ENCODE results near the gene FOXN3.

Gene FOXN3

GRCh38 chr14:89409961-89410360 is 7.1 kb downstream of the FOXN3 start:
- H3K36me3 ChIP-seq (ENCODE audit: control insufficient read depth, insufficient read depth, low read length), result peaks cover 13% of the 10 kb centered on the region
- WGBS, 2 experiments, result 82 to 87% methylated on average over 10 of the region's 10 CpGs

GRCh38 chr14:89408907-89409700 is 7.9 kb downstream of the FOXN3 start:
- Histone ChIP-seq H3K36me3 (ENCODE audit: control insufficient read depth, insufficient read depth, low read length) (peaks cover 13% of the 10 kb centered on the region), H3K4me1 (ENCODE audit: control insufficient read depth, insufficient read depth, low read length) (peaks cover 4% of the 10 kb centered on the region), H3K9me3 (ENCODE audit: control insufficient read depth, low read length) (no peaks in the 10 kb centered on the region), H3K27me3 (ENCODE audit: control insufficient read depth, insufficient read depth, low read length, poor library complexity, severe bottlenecking) (no peaks in the 10 kb centered on the region), H3K4me3 (ENCODE audit: insufficient read depth, low read depth, low read length) (no peak overlapping the region), H3K27ac (ENCODE audit: insufficient read depth, low read depth, low read length, poor library complexity, severe bottlenecking) (no peak overlapping the region)
- WGBS, 2 experiments, result 81 to 82% methylated on average over 14 of the region's 14 CpGs

More at GRCh38 chr14:89409961-89410360, 7.1 kb downstream of the FOXN3 start:
- no peak overlapping the region for H3K4me3 ChIP-seq (ENCODE audit: insufficient read depth, low read depth, low read length)
- H3K27ac ChIP-seq (ENCODE audit: insufficient read depth, low read depth, low read length, poor library complexity, severe bottlenecking), result no peak overlapping the region
- H3K4me1 ChIP-seq (ENCODE audit: control insufficient read depth, insufficient read depth, low read length), result peaks cover 4% of the 10 kb centered on the region
- H3K27me3 ChIP-seq (ENCODE audit: control insufficient read depth, insufficient read depth, low read length, poor library complexity, severe bottlenecking), result no peaks in the 10 kb centered on the region
- H3K9me3 ChIP-seq (ENCODE audit: control insufficient read depth, low read length), result no peaks in the 10 kb centered on the region

DNA sequence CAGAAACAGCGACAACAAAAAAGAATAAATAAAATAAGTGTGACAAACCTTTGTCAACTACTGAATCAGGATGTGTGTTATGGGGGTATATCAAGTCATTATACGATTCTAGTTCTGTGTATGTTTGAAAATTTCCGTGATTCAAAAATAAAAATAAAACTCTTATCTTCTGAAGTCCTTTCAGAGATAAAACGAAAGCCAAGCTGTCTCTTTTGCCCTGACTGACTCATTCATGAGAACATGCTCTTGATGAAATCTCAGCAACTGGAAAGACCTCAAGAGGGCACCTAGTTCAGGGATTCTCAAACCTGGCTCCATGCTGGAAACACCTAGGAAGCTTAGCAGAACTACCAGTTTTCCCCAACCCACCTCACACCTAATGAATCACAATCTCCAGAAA is 9.2 kb downstream of the FOXN3 start:
- peaks cover 4% of the 10 kb centered on the region for H3K4me1 ChIP-seq (ENCODE audit: control insufficient read depth, insufficient read depth, low read length)
- no peaks in the 10 kb centered on the region for H3K27me3 ChIP-seq (ENCODE audit: control insufficient read depth, insufficient read depth, low read length, poor library complexity, severe bottlenecking)
- 59 to 88% methylated on average over 2 to 3 of the region's 4 CpGs for WGBS, 2 experiments
- no peak overlapping the region for H3K4me3 ChIP-seq (ENCODE audit: insufficient read depth, low read depth, low read length)
- no peaks in the 10 kb centered on the region for H3K9me3 ChIP-seq (ENCODE audit: control insufficient read depth, low read length)
- H3K27ac ChIP-seq (ENCODE audit: insufficient read depth, low read depth, low read length, poor library complexity, severe bottlenecking), result no peak overlapping the region
- H3K36me3 ChIP-seq (ENCODE audit: control insufficient read depth, insufficient read depth, low read length), result peaks cover 13% of the 10 kb centered on the region

DNA sequence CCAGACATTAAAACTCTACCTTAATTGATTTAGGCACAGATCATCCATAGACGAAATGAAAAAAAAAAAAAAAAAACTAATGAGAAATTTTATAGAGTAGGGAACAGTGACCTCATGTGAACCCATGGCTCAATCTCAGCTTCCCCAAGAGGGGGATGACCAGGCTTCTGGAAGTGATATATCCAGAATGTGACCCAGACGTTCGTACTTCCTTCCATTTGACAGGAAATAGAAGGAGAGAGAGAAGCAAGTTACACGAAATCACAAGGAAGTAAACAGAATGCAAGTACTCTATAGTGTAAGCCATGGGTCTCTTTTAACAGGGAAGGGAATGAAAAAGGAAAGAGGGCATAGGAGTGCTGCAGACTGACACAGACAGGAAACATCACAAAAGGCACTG is 10.1 kb downstream of the FOXN3 start:
- Histone ChIP-seq H3K27me3 (ENCODE audit: control insufficient read depth, insufficient read depth, low read length, poor library complexity, severe bottlenecking) (no peaks in the 10 kb centered on the region), H3K9me3 (ENCODE audit: control insufficient read depth, low read length) (no peaks in the 10 kb centered on the region), H3K36me3 (ENCODE audit: control insufficient read depth, insufficient read depth, low read length) (peaks cover 9% of the 10 kb centered on the region), H3K4me1 (ENCODE audit: control insufficient read depth, insufficient read depth, low read length) (peaks cover 5% of the 10 kb centered on the region), H3K27ac (ENCODE audit: insufficient read depth, low read depth, low read length, poor library complexity, severe bottlenecking) (no peak overlapping the region), H3K4me3 (ENCODE audit: insufficient read depth, low read depth, low read length) (no peak overlapping the region)
- WGBS, 2 experiments, result 67 to 81% methylated on average over 3 to 4 of the region's 4 CpGs

DNA sequence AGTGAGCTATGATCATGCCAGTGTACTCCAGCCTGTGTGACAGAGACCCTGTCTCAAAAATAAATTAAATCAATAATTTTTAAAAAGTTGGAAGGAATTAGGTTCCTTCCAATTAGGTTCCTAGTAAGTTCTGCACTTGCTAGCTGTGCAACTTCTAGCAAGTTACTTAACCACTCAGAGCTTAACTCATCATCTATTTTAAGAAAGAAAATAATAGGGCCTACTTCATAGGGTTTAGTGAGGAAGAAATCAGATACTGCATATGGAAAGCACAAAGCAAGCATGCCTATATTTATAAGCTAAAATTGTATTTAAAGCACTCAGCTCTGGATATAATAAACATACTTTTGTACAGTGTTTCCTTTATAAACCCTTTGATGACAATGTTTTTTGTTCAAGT is 10.7 kb downstream of the FOXN3 start:
- Histone ChIP-seq H3K4me1 (ENCODE audit: control insufficient read depth, insufficient read depth, low read length) (peaks cover 6% of the 10 kb centered on the region), H3K4me3 (ENCODE audit: insufficient read depth, low read depth, low read length) (no peak overlapping the region), H3K9me3 (ENCODE audit: control insufficient read depth, low read length) (no peaks in the 10 kb centered on the region), H3K36me3 (ENCODE audit: control insufficient read depth, insufficient read depth, low read length) (peaks cover 5% of the 10 kb centered on the region), H3K27ac (ENCODE audit: insufficient read depth, low read depth, low read length, poor library complexity, severe bottlenecking) (no peak overlapping the region), H3K27me3 (ENCODE audit: control insufficient read depth, insufficient read depth, low read length, poor library complexity, severe bottlenecking) (no peaks in the 10 kb centered on the region)

DNA sequence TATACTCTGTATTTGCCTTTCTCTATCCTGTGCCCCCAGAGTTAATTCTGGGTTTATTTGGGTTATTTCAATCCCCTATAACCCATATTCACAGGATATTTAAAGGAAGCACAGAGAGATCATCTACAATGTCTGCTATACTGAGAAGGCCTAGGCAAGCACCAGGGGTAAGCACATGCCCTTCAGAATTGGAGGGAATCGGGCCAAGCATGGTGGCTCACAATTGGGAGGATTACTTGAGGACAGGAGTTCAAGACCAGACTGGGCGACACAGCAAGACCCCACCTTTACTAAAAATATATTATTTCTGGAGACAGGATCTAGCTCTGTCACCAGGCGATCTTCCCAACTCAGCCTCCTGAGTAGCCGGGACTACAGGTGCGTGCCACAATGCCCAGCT is 11.3 kb downstream of the FOXN3 start:
- Histone ChIP-seq H3K9me3 (ENCODE audit: control insufficient read depth, low read length) (no peaks in the 10 kb centered on the region), H3K27ac (ENCODE audit: insufficient read depth, low read depth, low read length, poor library complexity, severe bottlenecking) (no peak overlapping the region), H3K4me3 (ENCODE audit: insufficient read depth, low read depth, low read length) (no peak overlapping the region), H3K27me3 (ENCODE audit: control insufficient read depth, insufficient read depth, low read length, poor library complexity, severe bottlenecking) (no peaks in the 10 kb centered on the region), H3K4me1 (ENCODE audit: control insufficient read depth, insufficient read depth, low read length) (peaks cover 6% of the 10 kb centered on the region), H3K36me3 (ENCODE audit: control insufficient read depth, insufficient read depth, low read length) (no peaks in the 10 kb centered on the region)
- WGBS, 2 experiments, result 92 to 94% methylated on average over 5 of the region's 5 CpGs

- Histone ChIP-seq H3K9me3 (ENCODE audit: control insufficient read depth, low read length) (no peaks in the 10 kb centered on the region), H3K4me1 (ENCODE audit: control insufficient read depth, insufficient read depth, low read length) (peaks cover 12% of the 10 kb centered on the region), H3K4me3 (ENCODE audit: insufficient read depth, low read depth, low read length) (no peak overlapping the region), H3K27me3 (ENCODE audit: control insufficient read depth, insufficient read depth, low read length, poor library complexity, severe bottlenecking) (no peaks in the 10 kb centered on the region), H3K36me3 (ENCODE audit: control insufficient read depth, insufficient read depth, low read length) (no peaks in the 10 kb centered on the region), H3K27ac (ENCODE audit: insufficient read depth, low read depth, low read length, poor library complexity, severe bottlenecking) (no peak overlapping the region)
- 88 to 93% methylated on average over 3 of the region's 3 CpGs for WGBS, 2 experiments
These were observed 14.7 kb downstream of the FOXN3 start for GRCh38 chr14:89402363-89402762.

DNA sequence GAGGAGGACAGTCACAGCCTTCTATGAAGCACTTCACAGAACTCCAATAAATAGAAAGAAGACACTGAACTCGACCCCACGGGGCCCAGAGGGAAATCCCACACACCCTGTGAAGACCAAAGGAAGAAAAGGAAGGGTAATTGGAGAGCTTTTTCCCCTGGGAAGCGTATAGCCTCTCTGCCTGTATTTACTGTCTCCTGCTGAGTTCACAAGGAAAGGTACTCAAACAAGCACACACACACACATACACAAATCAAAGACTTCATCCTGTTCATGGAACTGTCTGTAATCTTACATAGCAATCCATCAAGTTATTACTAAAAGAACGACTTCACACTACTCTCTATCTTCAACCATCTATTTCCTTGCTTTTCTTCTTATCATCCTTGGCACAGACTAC is 15.3 kb downstream of the FOXN3 start:
- 40 to 52% methylated on average over 4 of the region's 4 CpGs for WGBS, 2 experiments
- peaks cover 12% of the 10 kb centered on the region for H3K4me1 ChIP-seq (ENCODE audit: control insufficient read depth, insufficient read depth, low read length)
- no peak overlapping the region for H3K27ac ChIP-seq (ENCODE audit: insufficient read depth, low read depth, low read length, poor library complexity, severe bottlenecking)
- H3K27me3 ChIP-seq (ENCODE audit: control insufficient read depth, insufficient read depth, low read length, poor library complexity, severe bottlenecking), result no peaks in the 10 kb centered on the region
- H3K36me3 ChIP-seq (ENCODE audit: control insufficient read depth, insufficient read depth, low read length), result no peaks in the 10 kb centered on the region
- no peak overlapping the region for H3K4me3 ChIP-seq (ENCODE audit: insufficient read depth, low read depth, low read length)
- no peaks in the 10 kb centered on the region for H3K9me3 ChIP-seq (ENCODE audit: control insufficient read depth, low read length)

- no peak overlapping the region for H3K27ac ChIP-seq (ENCODE audit: insufficient read depth, low read depth, low read length, poor library complexity, severe bottlenecking)
- no peaks in the 10 kb centered on the region for H3K36me3 ChIP-seq (ENCODE audit: control insufficient read depth, insufficient read depth, low read length)
- H3K4me1 ChIP-seq (ENCODE audit: control insufficient read depth, insufficient read depth, low read length), result peaks cover 12% of the 10 kb centered on the region
- H3K27me3 ChIP-seq (ENCODE audit: control insufficient read depth, insufficient read depth, low read length, poor library complexity, severe bottlenecking), result no peaks in the 10 kb centered on the region
- no peak overlapping the region for H3K4me3 ChIP-seq (ENCODE audit: insufficient read depth, low read depth, low read length)
- 89 to 93% methylated on average over 5 of the region's 5 CpGs for WGBS, 2 experiments
- no peaks in the 10 kb centered on the region for H3K9me3 ChIP-seq (ENCODE audit: control insufficient read depth, low read length)
These were observed 15.8 kb downstream of the FOXN3 start for GRCh38 chr14:89401241-89401640.

DNA sequence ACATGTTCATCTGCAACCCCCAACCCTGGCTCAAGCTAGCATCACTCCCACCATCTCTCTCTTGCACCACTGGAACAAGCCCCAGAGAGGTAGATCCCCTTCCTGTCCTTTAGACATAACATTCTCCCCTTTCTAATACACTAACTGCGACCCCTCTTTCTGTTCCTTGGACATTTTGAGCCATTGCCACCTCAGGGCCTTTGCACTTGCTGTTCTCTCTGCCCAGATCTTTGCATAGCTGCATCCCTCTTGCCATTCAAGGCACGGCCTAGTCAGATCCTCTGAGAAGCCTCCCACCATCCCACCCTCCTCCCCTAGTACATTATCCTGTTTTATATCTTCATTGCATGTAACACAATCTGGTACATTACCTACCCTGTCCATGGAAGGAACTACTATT is 16.5 kb downstream of the FOXN3 start:
- Histone ChIP-seq H3K27me3 (ENCODE audit: control insufficient read depth, insufficient read depth, low read length, poor library complexity, severe bottlenecking) (no peaks in the 10 kb centered on the region), H3K4me3 (ENCODE audit: insufficient read depth, low read depth, low read length) (no peak overlapping the region), H3K4me1 (ENCODE audit: control insufficient read depth, insufficient read depth, low read length) (peaks cover 12% of the 10 kb centered on the region), H3K27ac (ENCODE audit: insufficient read depth, low read depth, low read length, poor library complexity, severe bottlenecking) (peak overlapping the region; percentile 76), H3K9me3 (ENCODE audit: control insufficient read depth, low read length) (no peaks in the 10 kb centered on the region), H3K36me3 (ENCODE audit: control insufficient read depth, insufficient read depth, low read length) (no peaks in the 10 kb centered on the region)
- WGBS, 2 experiments, result 90 to 92% methylated on average over 2 of the region's 2 CpGs

Data from ectodermal cell (in vitro differentiated cells).